Thyroid gland (tissue), 4 donors: ENCODE data around the gene SLC51A. TPM values are rescaled to one million over a fixed set of nuclear protein-coding genes. Genes with fewer than 3 reads are reported as not detected.
"Not testable (repeated sequence)": the region's sequence is repeated elsewhere in the genome, so short reads cannot be mapped to it uniquely, and the experiment has no call there.

Source experiments
- DNase-seq, 2 donors: peaks; one replicate each; pipeline ENCODE4 v3.0.0-alpha.2; 2019
- H3K27ac ChIP-seq, 3 donors: fragments of 200-600 bp; sonication (generic); 1 replicate in 2 of 3; 2 replicates in 1 of 3; pipeline ENCODE4 v1.5.1; 2016 to 2019; ENCODE audit warnings: mild to moderate bottlenecking in 1 of 3, moderate library complexity in 1 of 3
- H3K27me3 ChIP-seq: fragments of 200-600 bp; sonication (generic); one replicate; pipeline ENCODE4 v1.5.1; 2019
- H3K36me3 ChIP-seq, 2 donors: fragments of 200-600 bp; sonication (generic); one replicate each; pipeline ENCODE4 v1.5.1; 2016 to 2019
- H3K4me1 ChIP-seq, 2 donors: fragments of 200-600 bp; sonication (generic); one replicate each; pipeline ENCODE4 v1.5.1; 2017 to 2019
- H3K4me3 ChIP-seq, 3 donors: fragments of 200-600 bp; sonication (generic); replicated peaks in 1 of 3; 1 replicate in 2 of 3; 2 replicates in 1 of 3; pipeline ENCODE4 v1.5.1; 2016; ENCODE audit warnings: mild to moderate bottlenecking in 1 of 3
- H3K9me3 ChIP-seq: fragments of 200-600 bp; sonication (generic); one replicate; pipeline ENCODE4 v1.5.1; 2017
- CTCF ChIP-seq, 6 experiments: fragments of 200-600 bp in 3 of 6; fragments of 450-650 bp in 3 of 6; sonication (generic) in 3 of 6; IDR thresholded peaks; one replicate each; pipeline ENCODE4 v1.5.1; 2016 to 2019; ENCODE audit warnings: antibody characterized with exemption in 6 of 6, mild to moderate bottlenecking in 2 of 6, inconsistent platforms in 1 of 6, moderate library complexity in 1 of 6
- POLR2A ChIP-seq, 2 donors: fragments of 450-650 bp; IDR thresholded peaks; one replicate each; pipeline ENCODE4 v1.6.1; 2017; ENCODE audit warnings: antibody characterized with exemption in 2 of 2, mild to moderate bottlenecking in 2 of 2, moderate library complexity in 1 of 2
- WGBS, 2 donors: methylation state at CpG; one replicate each; pipeline ENCODE4 v1.1.5; 2017; 5-methylcytosine and 5-hydroxymethylcytosine counted together
- intact Hi-C: fragments of 100-400 bp; cut with DNase I; formaldehyde crosslinking; loops from one replicate; pipeline ENCODE4 v1.15.1; 2023
- total RNA-seq, 4 donors: library from RNA; depleted of rRNA; stranded (reverse); fragments of >200 nt; gene quantifications; one replicate each; pipeline ENCODE4 v1.2.3, GENCODE V29; 2016

The SLC51A gene
- total RNA-seq, 4 donors from 2014 or later: 0.56 to 0.63 TPM; not detected in 2

DNA sequence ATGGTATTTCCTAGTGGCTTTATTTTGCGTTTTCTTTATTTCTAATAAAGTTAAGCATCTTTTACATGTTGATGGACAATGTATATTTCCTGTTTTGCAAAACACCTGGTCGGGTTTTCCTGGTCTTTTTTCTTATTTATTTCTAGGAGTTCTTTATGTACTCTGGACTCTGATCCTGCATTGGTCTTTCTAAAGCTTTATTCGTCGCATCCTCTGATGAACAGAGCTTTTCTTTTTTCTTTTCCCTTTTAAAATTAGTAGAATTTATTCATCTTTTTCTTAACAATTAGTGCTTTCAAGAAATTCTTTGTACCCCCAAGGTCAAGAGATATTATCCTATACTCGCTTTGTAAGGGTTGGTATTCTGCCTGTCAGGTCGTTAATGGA lies 37.3 kb upstream of the SLC51A start:
- Histone ChIP-seq H3K36me3 (no peaks in the 10 kb centered on the region), H3K4me1 (no peaks in the 10 kb centered on the region), H3K9me3 (no peaks in the 10 kb centered on the region), H3K4me3 (no peak overlapping the region), H3K27ac (no peak overlapping the region), H3K27me3 (no peaks in the 10 kb centered on the region)
- TF ChIP-seq CTCF (IDR thresholded peaks at IDR 0.05) (no peak), POLR2A (IDR thresholded peaks at IDR 0.05) (no peak)
- DNase-seq: no peak
- intact Hi-C loops: no loop called here
- WGBS, 2 donors: 76 to 85% methylated on average over 6 of the region's 6 CpGs

DNA sequence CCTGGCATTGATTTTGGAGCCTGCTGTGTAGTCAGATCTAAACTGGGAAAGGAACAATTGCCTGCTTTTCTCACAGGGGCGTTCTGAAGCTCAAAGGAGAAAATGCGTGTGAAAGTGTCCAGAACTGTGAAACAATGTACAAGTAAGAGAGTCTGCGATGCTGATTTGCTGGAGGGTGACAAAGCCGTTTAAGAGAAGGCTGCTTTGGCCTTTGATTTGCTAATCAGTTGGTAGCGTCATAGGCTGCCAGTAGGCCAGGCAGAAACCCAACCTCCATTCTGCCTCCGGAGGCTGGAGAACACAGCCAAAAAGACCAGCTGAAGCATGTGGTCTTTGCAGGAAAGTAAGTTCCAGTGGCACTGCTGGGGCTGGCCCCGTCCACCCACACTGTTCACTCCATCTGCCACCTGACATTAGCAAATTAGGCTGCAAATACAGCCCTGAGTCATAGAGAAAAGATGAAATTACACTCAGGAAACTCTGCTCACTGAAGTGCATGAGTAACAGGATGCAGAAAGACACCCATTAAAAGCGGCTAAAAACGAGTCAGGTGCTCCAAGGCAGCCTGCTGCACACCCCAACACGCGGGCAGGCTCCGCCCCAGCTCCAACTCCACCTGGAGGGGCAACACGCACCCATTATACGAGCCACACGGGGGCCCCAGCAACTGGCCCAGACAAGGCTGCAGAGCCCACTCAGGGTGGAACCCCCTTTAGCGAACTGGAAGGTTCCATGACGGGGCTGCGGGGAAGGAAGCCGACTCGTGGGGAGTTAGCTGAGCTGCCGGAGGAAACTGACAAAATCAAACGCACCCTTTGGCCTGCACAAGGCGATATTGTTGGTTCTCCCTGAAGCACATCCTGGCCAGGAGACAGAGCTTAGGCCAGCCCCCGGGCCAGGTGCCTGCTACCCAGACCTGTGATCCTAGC lies 36.7 kb upstream of the SLC51A start:
- Histone ChIP-seq H3K36me3 (no peaks in the 10 kb centered on the region), H3K4me1 (no peaks in the 10 kb centered on the region), H3K27ac (no peak overlapping the region), H3K27me3 (no peaks in the 10 kb centered on the region), H3K9me3 (no peaks in the 10 kb centered on the region), H3K4me3 (no peak overlapping the region)
- intact Hi-C loops: no loop called here
- no peak for DNase-seq
- 61 to 65% methylated on average over 24 of the region's 24 CpGs for WGBS, 2 donors
- TF ChIP-seq CTCF (IDR thresholded peaks at IDR 0.05): no peak
- TF ChIP-seq POLR2A (IDR thresholded peaks at IDR 0.05): no peak

GRCh38 chr3:196180346-196180745 lies 36.0 kb upstream of the SLC51A start:
- TF ChIP-seq POLR2A (IDR thresholded peaks at IDR 0.05): no peak
- no peak for TF ChIP-seq CTCF (IDR thresholded peaks at IDR 0.05)
- no peaks in the 10 kb centered on the region for H3K4me1 ChIP-seq
- intact Hi-C loops: no loop called here
- WGBS, 2 donors: 87% methylated on average over 9 of the region's 9 CpGs
- H3K4me3 ChIP-seq: no peak overlapping the region
- no peaks in the 10 kb centered on the region for H3K27me3 ChIP-seq
- H3K9me3 ChIP-seq: no peaks in the 10 kb centered on the region
- H3K27ac ChIP-seq: no peak overlapping the region
- no peaks in the 10 kb centered on the region for H3K36me3 ChIP-seq
- no peak for DNase-seq

- Histone ChIP-seq H3K27me3 (no peaks in the 10 kb centered on the region), H3K9me3 (no peaks in the 10 kb centered on the region), H3K4me1 (no peaks in the 10 kb centered on the region), H3K27ac (no peak overlapping the region), H3K36me3 (no peaks in the 10 kb centered on the region), H3K4me3 (no peak overlapping the region)
- intact Hi-C loops: no loop called here
- TF ChIP-seq POLR2A (IDR thresholded peaks at IDR 0.05): no peak
- no peak for TF ChIP-seq CTCF (IDR thresholded peaks at IDR 0.05)
- no peak for DNase-seq
- 81 to 91% methylated on average over 10 of the region's 10 CpGs for WGBS, 2 donors
Measured at GRCh38 chr3:196181127-196181546, 35.2 kb upstream of the SLC51A start.

DNA sequence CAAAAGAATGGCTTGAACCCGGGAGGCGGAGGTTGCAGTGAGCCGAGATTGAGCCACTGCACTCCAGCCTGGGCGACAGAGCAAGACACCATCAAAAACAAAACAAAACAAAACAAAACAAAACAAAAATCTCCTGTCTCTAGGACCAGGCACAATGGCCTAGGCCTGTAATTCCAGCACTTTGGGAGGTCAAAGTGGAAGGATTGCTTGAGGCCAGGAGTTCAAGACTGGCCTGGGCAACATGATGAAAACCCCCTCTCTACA lies 32.2 kb upstream of the SLC51A start:
- H3K27ac ChIP-seq, H3K4me1 ChIP-seq, intact Hi-C loops, H3K27me3 ChIP-seq, DNase-seq, H3K9me3 ChIP-seq, H3K4me3 ChIP-seq, H3K36me3 ChIP-seq: not testable (repeated sequence)
- WGBS, 2 donors: 67 to 71% methylated on average over 4 of the region's 4 CpGs
